GM04503 (cell line): ENCODE measurements around the gene SLC37A1.
A peak's percentile ranks its signal among the peaks of the same experiment; 100 is the strongest.

ENCODE experiments used
- DNase-seq: peaks from one replicate; pipeline ENCODE4 v3.0.0-alpha.2; 2012; ENCODE audit warnings: low read depth

SLC37A1 gene

DNA sequence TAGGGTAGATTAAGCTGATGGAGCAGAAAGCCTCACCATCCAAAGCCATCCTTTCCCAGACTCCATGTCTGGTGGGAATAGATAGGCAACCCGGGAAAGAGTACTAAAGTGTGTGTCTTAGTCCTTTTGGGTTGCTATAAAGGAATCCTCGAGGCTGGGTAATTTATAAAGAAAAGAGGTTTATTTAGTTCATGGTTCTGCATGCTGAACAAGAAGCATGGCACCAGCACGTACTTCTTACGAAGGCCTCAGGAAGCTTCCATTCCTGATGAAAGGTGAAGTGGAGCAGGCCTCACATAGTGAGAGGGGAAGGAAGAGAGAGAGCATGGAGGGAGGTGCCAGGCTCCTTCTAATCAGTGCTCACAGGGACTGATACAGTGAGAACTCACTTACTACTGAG lies 6.2 kb upstream of the SLC37A1 start:
- no peak for DNase-seq

DNA sequence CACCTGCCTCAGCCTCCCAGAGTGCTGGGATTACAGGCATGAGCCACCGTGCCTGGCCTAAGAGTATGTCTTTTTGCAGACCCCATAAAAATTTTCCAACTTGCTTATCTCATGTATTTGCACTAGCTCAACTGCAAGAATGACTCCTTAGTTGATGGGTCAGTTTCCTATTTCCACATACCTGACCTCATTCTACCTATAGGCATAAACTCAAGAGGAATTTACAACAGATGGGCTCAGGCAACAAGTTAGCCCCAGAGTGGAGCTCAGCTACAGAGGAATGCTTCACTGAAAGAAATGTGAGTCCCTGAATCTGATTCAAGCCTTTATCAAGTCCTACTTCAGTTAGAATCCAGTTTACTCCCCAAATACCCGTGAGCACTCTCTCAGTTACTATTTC lies 5.3 kb upstream of the SLC37A1 start:
- no peak for DNase-seq

DNA sequence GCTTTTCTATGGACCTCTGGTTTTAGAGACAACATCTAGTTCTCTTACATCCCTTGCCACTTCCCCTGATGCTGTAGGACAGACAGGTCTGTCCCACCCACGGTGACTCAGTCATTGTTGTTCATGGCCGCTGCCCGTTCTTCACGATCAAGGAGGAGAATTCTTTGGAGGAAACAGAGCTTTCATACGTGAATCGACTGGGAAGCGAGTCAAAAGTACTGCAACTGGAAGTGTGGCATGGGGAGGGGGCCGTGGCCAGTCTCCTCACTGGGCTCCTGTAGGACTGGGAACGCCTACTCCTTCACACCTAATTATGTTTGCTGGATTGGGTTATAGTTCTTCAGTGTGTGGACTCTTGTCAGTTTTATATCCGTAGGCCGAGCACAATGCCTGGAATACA lies 4.4 kb upstream of the SLC37A1 start:
- DNase-seq, result no peak

- DNase-seq, result no peak
These were observed 1.2 kb upstream of the SLC37A1 start for GRCh38 chr21:42512346-42513034.

DNA sequence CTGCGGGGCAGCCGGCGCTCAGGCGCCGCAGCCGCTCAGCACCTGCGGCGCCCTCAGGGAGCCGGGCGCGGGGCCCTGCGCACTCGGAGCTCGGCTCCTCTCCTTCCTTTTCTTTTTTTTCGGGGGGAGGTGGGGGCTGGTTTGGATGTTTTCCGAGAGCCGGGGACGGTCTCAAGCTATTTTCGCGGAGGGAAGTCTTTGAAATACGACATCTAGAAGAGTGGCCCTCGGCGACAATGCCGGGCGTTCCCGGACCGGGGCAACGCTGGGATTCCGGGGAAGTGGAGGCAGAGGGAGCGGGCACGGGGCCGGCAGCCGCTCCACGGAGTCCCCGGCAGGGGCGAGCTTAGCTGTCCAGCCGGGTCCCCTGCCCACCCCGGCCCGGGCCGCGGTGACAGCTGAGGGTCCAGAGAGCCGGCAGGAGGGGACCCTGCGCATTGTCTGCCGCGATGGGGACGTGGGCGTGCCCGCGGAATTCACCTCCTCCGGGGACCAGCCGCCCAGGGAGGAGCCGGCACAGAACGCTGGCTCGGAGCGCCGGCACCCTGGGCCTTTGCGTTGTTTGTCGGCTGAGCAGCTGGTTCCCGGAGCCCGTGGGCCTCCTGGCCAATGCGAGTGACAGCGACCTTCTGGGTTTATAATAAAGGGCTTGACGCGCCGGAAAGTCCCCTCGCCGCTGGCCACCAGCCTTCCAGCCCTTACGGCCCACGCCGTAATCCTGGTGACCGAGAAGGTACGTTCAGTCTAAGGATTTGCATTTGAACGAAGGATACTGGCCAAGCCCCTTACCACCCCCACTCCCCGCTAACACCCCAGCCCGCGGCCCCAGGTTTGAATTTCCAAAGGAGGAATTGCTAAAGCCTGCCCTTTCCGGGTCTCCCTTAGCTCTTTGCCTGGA lies 582 bp downstream of the SLC37A1 start:
- no peak for DNase-seq

GRCh38 chr21:42514883-42515228 lies 1.2 kb downstream of the SLC37A1 start:
- no peak for DNase-seq

DNA sequence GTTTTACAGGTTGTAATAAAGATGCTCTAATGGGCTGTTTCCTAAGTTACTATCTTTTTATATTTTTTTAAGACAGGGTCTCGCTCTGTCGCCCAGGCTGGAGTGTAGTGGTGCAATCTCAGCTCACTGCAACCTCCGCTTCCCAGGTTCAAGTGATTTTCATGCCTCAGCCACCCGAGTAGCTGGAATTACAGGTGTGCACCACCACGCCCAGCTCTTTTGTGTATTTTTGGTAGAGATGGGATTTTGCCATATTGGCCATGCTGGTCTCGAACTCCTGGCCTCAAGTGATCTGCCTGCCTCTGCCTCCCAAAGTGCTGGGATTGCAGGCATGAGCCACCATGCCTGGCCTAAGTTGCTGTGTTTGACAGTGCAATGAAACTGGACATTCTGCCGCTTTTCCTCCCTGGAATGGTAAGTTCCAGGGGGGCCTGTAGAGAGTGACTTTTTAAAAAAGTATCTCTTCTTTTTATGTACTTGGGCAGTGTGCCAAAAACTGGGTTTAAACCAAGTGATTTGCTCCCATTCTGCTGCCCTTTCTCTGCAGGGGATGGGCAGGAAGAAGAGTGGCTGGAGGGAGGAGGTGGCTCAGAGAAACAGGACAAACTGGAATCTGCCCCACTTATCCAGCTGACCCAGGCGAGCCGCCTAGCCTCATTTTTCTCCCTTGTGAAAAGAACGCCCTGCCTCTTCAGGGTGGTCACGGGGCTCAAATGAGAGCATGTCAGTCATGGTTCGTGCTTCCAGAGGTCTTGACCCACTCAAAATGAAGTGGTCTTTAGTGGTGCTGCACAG lies 2.3 kb downstream of the SLC37A1 start:
- DNase-seq, result no peak

DNA sequence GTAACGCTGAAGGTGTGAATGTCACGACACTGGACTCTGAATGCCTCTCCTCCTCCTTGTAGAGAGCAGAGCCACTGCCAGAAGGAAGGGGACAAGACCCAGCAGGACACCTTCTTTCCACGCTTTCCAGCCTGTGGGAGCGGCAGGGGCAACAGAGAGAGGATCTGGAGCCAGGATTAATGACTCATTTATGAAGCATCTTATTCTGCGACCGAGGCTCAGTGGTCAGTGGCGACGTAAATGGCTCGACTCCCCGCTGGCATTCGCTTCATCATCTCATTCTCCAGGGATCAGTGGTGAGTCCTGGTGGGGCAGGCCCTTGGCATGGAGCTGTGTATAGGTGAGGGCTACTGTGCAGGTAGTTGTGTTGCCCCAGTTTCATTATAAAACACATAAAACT lies 4.6 kb downstream of the SLC37A1 start:
- DNase-seq, result no peak

DNA sequence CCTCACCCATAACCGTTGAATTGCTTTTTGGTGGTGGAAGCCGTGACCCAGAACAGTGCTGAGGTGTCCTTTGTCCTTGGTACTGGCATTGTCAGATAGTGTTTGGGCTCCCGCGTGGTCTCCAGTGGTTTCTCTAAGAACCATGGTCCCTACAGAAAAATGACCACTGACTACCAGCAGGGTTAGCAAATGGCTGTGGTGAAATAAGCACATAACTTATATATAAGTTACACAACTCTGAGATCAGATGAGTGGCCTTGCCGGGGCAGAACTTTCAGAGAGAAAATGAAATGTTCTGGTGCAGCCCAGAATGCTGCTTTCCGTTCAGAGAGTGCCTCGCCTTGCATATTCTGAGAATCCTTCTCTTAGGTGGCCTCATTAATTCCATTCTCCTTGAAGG lies 5.0 kb downstream of the SLC37A1 start:
- DNase-seq, result no peak

DNA sequence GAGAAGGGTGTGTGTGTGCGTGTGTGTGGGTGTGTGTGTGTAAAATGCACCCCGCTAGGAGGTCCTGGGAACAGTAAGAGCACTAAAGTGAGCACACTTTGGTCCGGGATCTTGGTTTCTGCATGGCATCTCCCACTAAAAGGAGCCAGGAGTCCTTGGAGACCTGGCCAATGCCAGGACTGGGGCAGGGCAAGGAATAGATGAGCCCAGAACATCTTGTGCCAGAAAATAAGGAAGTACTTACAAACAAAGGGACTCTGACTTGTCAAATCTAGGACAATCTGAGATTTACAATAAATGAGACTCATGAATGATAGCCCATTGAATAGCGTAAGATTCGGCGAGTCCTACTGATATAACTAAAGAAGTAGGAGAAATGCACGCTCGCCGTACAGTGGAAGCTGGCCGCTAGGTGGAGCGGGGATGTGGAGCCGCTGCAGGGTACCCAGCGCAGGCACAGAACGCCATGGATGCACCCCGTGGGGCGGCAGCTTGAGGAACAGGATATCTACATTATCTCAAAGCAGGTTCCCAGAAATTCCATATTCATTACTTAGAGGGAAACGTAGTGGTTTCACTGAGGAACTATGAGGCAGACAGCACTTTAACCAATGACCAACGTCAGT lies 7.1 kb downstream of the SLC37A1 start:
- no peak for DNase-seq

GRCh38 chr21:42521384-42521783 lies 7.7 kb downstream of the SLC37A1 start:
- DNase-seq, result no peak

GRCh38 chr21:42521805-42522204 lies 8.2 kb downstream of the SLC37A1 start:
- no peak for DNase-seq

DNA sequence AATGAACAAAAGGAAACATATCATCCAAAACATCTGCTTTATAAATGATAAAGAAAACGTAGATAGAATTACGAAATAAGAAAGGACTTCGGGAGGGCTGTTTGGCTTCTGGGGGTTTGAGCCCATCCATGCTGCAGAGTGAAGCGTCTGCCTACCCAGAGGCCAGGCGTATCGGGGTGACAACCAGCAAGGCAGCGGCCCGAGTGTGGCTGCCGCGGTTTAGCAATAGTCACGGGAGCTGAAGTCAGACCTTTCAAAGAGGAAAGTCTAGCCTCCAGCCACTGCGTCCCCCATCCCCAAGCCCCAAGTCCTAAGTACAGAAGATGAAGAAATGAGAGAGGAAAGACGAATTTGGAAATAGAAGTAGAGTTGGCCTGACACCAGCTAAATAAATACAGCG lies 8.6 kb downstream of the SLC37A1 start:
- no peak for DNase-seq

DNA sequence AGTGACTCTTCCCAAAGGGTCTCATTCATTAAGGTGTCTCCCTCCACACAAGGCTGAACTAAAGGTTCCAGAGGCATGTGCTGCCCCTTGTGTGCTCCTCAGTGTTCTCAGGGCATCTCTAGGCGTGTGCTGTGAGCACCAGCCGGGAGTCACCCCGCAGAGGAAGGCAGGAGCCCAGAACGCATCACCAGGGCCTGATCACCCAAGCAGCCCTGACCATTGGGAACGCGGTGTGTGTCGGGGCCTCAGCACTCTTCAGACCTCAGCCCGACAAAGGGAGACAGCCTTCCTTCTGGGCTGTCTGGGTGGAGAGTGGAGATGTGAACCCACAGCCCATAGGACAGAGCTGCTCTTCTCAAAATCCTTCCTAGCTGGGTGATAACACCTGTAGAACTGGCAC lies 9.1 kb downstream of the SLC37A1 start:
- DNase-seq, result no peak

DNA sequence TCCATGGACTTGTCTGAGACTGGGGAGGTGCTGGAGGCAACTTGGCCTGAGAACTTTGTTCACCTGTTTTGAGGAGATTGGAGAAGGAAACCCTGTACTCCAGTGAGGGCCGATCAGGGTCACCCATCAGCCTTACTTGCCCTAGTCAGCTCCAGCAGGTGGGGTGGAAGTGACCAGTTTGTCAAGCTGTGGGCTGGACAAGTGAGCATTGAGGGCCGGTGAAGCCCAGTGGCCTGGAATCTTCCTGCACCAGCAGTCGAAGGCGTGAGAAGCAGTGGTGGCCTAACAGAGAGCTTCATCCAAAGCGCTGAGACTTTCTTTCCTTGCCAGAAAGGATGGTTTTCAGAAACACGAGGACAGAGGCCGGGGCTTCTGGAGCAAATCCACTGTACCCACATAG lies 9.6 kb downstream of the SLC37A1 start:
- DNase-seq, result no peak

- DNase-seq, result no peak
These were observed 10.3 kb downstream of the SLC37A1 start for GRCh38 chr21:42523941-42524340.

DNA sequence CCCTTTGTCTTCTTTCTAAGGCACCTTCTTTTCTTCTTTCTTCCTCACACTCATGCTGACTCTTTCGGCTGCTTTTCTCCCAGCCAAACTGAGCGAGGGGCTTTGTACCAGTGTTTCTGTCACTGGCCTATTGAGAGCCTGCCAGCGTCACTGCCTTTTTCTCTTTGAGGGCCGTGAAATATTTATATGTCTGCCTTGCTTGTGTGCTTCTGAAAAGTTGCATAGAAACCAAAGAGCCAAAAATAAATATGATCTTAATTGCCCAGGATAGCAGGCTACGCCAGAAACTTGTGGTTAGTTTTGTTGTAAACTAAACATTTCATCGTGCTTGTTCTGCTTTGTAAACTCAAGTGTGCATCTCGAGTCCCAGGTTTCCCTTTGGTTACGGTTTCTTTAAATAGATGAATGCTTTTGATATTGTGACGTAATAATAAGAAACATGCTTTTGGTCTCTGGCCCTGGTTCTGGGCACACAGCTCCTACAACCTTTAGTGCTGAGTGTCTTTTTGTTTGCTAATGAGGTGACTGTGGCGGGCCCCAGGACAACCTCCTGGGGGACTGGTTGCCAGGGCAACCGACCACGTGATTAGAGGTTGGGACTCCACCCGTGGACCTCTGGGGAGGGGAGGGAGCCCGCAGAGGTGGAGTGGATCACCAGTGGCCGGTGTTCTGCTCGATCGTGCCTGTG lies 10.8 kb downstream of the SLC37A1 start:
- peak; percentile 23 for DNase-seq

DNA sequence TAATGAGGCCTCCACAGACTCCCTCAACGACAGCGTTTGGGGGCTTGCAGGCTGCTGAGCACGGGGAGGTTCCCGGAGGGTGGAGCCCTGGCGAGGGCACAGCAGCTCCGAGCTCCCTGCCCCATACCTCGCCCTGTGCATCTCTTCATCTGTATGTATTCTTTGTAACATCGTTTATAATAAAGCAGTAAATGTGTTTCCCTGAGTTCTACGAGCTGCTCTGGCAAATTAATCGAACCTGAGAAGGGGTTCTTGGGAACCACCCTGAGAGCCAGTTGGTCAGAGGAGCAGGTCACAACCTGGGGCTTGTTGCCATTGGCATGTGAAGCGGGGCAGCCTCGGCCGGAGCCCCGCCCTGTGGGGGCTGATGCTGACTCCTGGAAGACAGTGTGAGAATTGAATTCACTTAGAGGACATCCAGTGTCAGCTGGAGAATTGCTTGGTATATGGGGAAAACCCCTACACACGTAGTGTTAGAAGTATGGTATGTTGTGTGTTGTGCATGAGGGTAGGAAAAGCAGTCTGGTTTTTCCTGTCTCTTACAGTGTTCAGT lies 11.5 kb downstream of the SLC37A1 start:
- no peak for DNase-seq

- no peak for DNase-seq
These were observed 12.2 kb downstream of the SLC37A1 start for GRCh38 chr21:42525676-42526378.

DNA sequence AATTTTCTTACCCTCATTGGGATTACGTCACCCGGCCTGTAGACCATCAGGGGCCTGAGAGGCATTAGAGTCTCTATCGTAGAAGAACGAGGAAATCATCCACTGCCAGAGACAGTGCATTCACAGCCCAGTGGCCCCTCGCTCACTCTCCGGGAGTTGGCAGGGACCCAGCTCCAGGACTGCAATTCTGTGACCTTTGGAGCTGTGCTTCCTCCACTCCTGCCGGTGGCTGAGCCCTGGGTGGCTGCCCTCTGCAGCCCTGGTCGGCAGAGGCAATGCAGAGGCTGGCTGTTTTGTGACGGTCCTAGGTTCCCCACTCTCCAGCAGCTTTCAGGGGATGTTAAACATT lies 12.7 kb downstream of the SLC37A1 start:
- DNase-seq, result no peak

DNA sequence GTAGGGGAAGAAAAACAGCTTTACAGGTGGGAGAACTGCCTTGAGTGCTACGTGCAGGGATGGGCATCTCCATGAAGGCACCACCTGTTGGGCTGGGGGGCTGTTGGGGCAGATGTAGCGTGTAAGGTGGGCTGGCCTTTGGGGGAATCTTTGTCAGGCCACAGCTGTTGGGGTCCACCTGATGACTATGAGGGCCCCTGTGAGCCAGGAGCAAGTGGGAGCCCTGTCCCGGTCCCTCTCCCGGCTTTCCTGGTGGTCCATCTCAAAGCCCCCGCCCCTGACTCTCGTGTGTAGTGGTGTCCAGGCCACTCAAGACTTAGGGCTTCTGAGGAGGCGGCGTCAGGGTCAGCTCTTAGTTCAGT lies 13.5 kb downstream of the SLC37A1 start:
- no peak for DNase-seq
